ENCODE data around the gene SMYD3.
"Not testable (repeated sequence)": the region's sequence is repeated elsewhere in the genome, so short reads cannot be mapped to it uniquely, and the experiment has no call there.

SMYD3 gene

DNA sequence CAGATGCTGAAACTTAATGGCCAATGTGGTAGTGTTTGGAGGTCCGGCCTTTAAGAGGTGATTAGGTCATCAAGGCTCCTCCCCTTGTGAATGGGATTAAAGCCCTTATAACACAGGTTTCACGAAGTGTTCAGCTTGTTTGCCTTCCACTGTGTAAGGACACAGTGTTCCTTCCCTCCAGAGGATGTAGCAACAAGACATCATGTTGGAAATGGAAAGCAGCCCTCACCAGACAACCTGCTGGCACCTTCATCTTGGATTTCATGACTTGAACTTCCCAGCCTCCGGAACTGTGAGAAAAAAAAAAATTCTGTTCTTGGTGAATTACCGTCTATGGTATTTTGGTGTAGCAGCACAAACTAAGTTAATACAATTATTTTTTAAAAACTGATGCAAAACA is 738.5 kb downstream of the SMYD3 start:
- DNase-seq (ENCODE audit: low read depth), result no peak

GRCh38 chr1:245765230-245766000 is 741.7 kb downstream of the SMYD3 start:
- DNase-seq (ENCODE audit: low read depth), result peak; percentile 94

DNA sequence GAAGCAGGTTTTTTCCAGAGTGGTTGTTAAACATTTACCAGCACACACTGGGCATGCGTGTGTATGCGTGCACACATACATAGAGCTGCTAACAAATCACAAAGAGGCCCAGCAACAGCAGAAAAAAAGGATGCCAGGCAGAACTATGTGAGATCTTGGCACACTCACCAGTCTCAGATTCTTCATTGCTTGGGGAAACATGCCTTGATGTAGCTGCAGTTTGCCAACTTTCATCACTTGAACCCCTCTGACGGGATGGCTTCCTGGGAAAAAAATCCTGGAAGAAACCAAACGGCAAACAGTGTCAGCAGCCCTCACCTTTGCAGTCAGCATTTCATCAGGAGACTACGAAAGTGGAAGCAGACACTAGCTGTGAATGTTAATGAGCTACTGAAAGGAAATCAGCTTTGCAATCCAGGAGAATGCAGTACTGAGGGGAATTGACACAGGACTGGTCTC is 743.2 kb downstream of the SMYD3 start:
- no peak for DNase-seq (ENCODE audit: low read depth)

DNA sequence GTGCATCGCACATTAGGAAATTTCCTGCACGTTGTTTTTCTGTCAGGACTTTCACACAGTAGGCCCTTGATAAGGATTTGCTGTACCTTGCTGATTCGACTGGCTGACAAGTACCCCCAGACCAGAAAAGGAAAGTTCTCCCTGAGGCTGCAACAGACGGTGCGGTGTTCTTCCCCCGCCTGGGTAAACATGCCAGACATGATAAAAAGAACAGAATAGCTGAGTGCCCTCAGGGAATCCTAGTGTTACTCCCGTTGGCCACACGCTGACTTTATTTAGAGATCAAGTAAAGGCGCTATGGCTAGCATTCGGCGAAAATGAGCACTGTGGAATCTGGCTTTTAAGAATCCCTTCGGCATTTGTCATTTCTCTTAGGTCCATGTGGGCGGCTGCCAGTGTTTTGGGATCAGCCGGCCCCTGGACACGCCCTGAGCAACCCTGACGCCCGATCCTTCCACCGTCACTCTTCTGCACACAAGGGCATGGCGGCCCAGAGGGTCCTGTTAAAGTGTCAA is 744.6 kb downstream of the SMYD3 start:
- no peak for DNase-seq (ENCODE audit: low read depth)

- no peak for DNase-seq (ENCODE audit: low read depth)
These were observed 746.8 kb downstream of the SMYD3 start for GRCh38 chr1:245760301-245760700.

DNA sequence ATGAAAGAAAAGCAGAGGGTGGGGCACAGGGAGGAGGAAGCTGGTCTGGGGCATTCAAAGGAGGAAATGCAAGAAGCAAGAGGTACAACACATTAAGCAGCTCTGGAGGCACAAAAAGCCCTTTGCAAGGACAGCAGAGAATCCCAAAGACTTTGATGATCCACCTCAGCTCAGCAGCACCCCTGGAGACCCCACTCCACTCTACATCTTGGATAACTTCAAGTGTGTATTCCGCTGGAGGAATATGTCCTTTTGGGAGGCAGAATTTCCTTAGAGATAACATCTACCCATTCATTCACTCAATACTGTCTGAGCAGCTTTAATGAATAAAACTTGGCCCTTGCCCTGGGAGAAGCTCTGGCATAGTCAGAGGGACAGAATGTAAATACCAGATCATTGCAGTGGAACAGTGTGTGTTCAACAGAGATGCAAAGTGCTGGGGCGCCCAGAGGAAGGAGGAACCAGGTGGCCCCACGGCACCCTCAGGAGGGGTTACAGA is 752.6 kb downstream of the SMYD3 start:
- DNase-seq (ENCODE audit: low read depth), result peak; percentile 55

DNA sequence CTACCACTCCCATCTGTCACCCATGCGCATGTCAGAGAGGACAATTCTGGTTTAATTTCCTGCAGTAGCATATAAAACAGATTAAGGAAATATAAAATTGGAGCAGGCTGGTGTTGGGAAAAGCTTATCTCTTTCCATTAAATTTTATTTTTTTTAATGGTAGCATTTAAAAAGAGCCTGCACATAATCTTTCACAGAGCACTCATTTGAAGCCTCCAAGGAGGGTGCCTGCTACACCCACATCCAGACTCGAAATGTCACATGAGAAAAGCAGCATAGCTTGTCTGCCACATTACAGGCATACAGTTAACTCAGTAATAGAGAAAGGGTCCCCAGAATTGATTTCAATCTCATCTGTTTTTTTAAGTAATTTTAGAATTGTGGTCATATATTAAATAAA is 753.3 kb downstream of the SMYD3 start:
- DNase-seq (ENCODE audit: low read depth), result no peak

GRCh38 chr1:245752561-245752960 is 754.5 kb downstream of the SMYD3 start:
- no peak for DNase-seq (ENCODE audit: low read depth)

DNA sequence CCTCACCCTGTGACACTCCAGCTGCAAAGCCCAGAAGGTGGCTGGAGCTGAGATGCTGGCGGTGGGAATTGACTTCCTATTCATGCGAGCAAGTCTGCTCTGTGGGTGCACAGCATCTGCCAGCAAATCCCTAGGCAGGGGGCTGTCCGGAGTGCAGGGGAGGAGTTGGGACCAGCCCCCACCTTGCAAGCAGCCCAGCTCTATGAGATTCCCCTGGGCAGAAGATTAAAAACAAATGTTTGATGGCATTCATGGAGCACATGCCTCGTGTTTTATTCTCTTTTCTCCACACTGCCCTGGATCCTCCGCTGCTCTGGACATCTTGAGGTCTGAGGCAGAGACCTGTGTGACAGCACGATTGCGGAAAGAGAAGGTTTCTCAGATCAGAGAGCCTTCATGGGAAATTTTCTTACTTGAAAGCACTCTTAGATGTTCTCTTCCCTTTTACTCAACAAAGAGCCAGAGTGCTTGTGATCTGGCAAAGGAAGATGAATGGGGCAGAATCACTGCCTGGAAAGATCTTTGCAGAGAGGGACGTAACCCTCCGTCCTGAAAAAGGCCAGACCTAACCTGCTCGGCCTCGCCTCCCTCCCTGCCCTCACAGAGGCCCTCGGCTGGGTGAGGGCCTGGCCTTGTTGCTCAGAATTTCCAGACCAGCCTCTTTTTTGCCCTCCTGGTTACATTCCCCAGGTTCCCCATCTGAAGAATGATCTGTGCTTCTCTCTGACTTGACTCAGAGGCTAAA is 755.2 kb downstream of the SMYD3 start:
- DNase-seq (ENCODE audit: low read depth), result peak; percentile 52

GRCh38 chr1:245751116-245751515 is 756.0 kb downstream of the SMYD3 start:
- peak; percentile 82 for DNase-seq (ENCODE audit: low read depth)

- no peak for DNase-seq (ENCODE audit: low read depth)
These were observed 756.8 kb downstream of the SMYD3 start for GRCh38 chr1:245750261-245750660.

DNA sequence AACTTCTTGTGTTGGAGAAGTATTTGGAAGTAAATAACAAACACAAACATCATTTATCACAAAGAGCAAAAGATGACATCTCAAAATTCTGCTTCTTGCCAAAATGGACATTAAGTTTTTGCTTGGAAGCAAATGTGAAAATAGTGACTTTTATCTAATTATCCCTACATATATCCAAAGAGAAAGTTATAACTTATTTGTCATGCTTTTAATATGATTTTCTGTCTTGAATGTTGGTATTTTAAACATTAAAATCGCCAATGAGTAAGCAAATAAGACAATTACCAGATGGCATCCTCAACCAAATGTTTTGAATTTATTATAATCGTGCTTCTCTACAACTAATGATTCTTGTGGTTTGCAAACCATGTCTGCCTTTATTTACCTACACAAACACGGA is 758.0 kb downstream of the SMYD3 start:
- DNase-seq (ENCODE audit: low read depth), result no peak

GRCh38 chr1:245748646-245749045 is 758.4 kb downstream of the SMYD3 start:
- DNase-seq (ENCODE audit: low read depth), result no peak

DNA sequence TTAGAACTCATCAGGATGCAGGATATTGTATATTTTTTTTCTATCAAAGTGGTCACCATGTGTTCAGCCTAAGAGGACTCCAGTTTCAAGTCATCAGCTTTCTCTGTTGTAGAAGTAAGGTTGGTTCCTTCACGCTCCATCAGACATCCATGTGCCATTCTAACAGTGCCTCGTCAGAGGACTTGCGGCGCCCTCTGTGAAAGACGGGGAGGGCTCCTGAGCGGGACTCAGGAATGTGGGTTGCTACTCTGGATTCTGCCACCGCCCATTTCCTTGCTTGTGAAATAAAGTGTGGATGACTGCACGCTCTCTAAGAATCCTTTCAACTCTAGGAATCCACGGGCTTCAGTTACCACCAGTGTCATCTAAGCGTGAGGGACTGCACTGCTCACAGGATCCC is 758.8 kb downstream of the SMYD3 start:
- no peak for DNase-seq (ENCODE audit: low read depth)

DNA sequence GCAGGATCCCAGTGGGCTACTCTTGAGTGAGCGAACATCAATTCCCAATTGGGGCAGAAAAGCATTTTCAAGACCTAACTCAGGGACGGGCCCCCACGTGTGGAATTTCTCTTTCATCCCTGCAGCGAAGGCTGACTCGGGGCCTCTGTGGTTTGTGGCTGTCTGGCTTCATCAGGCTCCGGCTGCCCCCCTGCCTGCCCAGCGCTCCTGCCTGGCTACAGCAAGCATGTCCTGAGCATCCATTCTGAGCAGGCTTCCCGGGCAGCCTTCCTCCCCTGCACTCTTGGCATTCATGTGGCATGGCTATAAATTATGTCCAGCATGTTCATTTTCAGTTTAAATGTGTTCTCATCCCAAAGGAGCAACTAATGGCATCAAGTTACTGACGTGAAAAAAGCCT is 764.2 kb downstream of the SMYD3 start:
- no peak for DNase-seq (ENCODE audit: low read depth)

- not testable (repeated sequence) for DNase-seq (ENCODE audit: low read depth)
These were observed 766.7 kb downstream of the SMYD3 start for GRCh38 chr1:245740336-245740735.

- DNase-seq (ENCODE audit: low read depth), result no peak
These were observed 776.3 kb downstream of the SMYD3 start for GRCh38 chr1:245730801-245731200.

DNA sequence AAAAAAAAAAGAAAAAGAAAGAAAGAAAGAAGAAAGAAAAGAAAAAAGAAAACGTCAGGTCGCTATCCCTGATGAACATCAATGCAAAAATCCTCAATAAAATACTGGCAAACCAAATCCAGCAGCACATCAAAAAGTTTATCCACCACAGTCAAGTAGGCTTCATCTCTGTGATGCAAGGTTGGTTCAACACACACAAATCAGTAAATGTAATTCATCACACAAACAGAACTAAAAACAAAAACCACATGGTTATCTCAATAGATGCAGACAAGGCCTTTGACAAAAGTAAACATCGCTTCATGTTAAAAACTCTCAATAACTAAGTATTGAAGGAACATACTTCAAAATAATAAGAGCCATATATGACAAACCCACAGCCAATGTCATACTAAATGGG is 779.0 kb downstream of the SMYD3 start:
- not testable (repeated sequence) for DNase-seq (ENCODE audit: low read depth)

DNA sequence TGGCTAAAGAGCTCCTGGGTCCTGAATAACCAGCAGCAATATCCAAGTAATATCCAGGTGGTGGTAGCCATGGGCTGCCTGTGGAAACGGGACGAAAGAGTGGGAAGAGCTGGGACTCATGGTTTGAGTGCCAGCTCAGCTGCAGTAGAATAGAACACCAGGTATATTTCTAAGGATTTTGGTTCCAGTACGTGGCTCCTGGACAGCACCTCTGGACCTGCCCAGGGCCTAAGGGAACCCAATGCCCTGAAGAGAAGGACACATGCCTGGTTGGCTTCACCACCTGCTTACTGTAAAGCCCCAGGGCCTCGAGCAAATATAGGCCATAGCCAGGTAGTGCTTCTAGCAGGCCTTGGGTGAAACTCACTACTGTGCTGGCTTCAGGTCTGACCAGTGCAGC is 785.6 kb downstream of the SMYD3 start:
- no peak for DNase-seq (ENCODE audit: low read depth)

GRCh38 chr1:245718951-245719350 is 788.1 kb downstream of the SMYD3 start:
- DNase-seq (ENCODE audit: low read depth), result no peak

GRCh38 chr1:245718123-245718522 is 789.0 kb downstream of the SMYD3 start:
- no peak for DNase-seq (ENCODE audit: low read depth)

- DNase-seq (ENCODE audit: low read depth), result no peak
These were observed 789.5 kb downstream of the SMYD3 start for GRCh38 chr1:245717611-245718010.

GRCh38 chr1:245716561-245716960 is 790.5 kb downstream of the SMYD3 start:
- peak; percentile 15 for DNase-seq (ENCODE audit: low read depth)

All from EH (cell line).